D721Med (cell line): Measurements from ENCODE around the gene WSCD2.
A peak's percentile ranks its signal among the peaks of the same experiment; 100 is the strongest.

Experiments
- DNase-seq: peaks from one replicate; pipeline ENCODE4 v3.0.0; 2011; ENCODE audit warnings: low spot score; ENCODE audit not compliant: insufficient read length
- FAIRE-seq: peaks from 2 replicates; lab custom pipeline; 2011; peaks lifted over from hg19 to GRCh38; lab: Jason Lieb, UNC
- CTCF ChIP-seq: IDR thresholded peaks from 2 replicates; pipeline ENCODE4 v1.5.1; 2012; ENCODE audit warnings: mild to moderate bottlenecking, control low read depth; ENCODE audit not compliant: insufficient read depth; ENCODE audit errors: missing control alignments

WSCD2 gene

GRCh38 chr12:108299516-108299915, 170.4 kb downstream of the WSCD2 start:
- no peak for TF ChIP-seq CTCF

More at GRCh38 chr12:108299516-108299915, 170.4 kb downstream of the WSCD2 start:
- no peak for FAIRE-seq
- peak; percentile 48 for DNase-seq
